ENCODE measurements around the gene TALDO1. TPM values are rescaled to one million over a fixed set of nuclear protein-coding genes. Genes with fewer than 3 reads are reported as not detected.

The TALDO1 gene
- polyA plus RNA-seq, 1 of the 3 experiments (the other 2 are of a cell fraction): 103 TPM

DNA sequence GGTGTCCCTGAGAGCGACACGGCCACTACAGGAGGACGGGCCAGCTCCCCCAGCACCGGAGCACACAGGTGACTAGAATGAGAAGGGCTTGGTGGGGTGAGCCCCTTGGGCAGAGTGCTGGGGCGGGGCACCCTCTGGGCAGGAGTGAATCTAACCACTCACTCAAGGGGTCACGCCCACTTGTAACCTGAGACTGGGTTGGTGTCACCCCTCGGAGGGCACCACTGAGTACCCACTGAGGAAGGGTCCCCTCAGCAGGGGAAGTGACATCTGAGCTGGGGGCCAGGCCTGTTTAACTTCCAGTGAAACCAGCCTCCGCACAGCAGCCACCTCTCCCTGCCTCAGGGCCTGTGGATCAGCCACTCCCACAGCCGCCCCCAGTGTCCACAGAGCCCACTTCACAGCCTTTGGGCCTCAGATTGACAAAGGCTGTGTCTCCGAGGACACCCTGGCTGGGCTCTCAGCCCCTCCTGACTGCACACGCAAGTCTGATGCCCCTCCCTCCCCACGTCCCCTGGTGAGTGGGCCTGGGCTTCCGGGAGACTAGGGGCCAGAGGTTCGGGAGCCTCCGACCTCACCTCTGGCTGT is 24.4 kb downstream of the TALDO1 start:
- no peaks in the 10 kb centered on the region for H3K9me2 ChIP-seq
- peaks cover 44% of the 10 kb centered on the region for H4K20me1 ChIP-seq (ENCODE audit: insufficient read depth)
- WGBS (ENCODE audit: low lambda C conversion rate): 94% methylated on average over 6 of the region's 15 CpGs
- CTCF ChIA-PET: interaction anchor here (1.1 to 1.6 kb wide), 2 partner anchors 12 to 43 kb away, joined by 3 to 10 read pairs; no protein-coding TSS in a partner anchor
- TF ChIP-seq FOSL2 (IDR thresholded peaks at IDR 0.05; ENCODE audit: borderline replicate concordance, low read depth) (no peak), GATA2 (CRISPR knock-in tag; IDR thresholded peaks at IDR 0.05) (no peak), YY1 (IDR thresholded peaks at IDR 0.05; ENCODE audit: low read depth) (no peak), RAD21 (IDR thresholded peaks at IDR 0.05; ENCODE audit: low read length) (no peak), TEAD4 (IDR thresholded peaks at IDR 0.05; ENCODE audit: borderline replicate concordance, insufficient read depth) (no peak), GABPA (IDR thresholded peaks at IDR 0.05; ENCODE audit: low read depth) (no peak), FOXJ3 (CRISPR knock-in tag; IDR thresholded peaks at IDR 0.05) (no peak), USF1 (IDR thresholded peaks at IDR 0.05; ENCODE audit: borderline replicate concordance, low read depth) (no peak), MAX (IDR thresholded peaks at IDR 0.05; ENCODE audit: low read depth) (no peak), EP300 (IDR thresholded peaks at IDR 0.05; ENCODE audit: borderline replicate concordance in 1 of 2, low read depth in 1 of 2, low read length in 1 of 2) (no peak), TCF12 (IDR thresholded peaks at IDR 0.05) (no peak), RFX5 (IDR thresholded peaks at IDR 0.05; ENCODE audit: low read length) (no peak)
- TF ChIP-seq, protein P1, sequence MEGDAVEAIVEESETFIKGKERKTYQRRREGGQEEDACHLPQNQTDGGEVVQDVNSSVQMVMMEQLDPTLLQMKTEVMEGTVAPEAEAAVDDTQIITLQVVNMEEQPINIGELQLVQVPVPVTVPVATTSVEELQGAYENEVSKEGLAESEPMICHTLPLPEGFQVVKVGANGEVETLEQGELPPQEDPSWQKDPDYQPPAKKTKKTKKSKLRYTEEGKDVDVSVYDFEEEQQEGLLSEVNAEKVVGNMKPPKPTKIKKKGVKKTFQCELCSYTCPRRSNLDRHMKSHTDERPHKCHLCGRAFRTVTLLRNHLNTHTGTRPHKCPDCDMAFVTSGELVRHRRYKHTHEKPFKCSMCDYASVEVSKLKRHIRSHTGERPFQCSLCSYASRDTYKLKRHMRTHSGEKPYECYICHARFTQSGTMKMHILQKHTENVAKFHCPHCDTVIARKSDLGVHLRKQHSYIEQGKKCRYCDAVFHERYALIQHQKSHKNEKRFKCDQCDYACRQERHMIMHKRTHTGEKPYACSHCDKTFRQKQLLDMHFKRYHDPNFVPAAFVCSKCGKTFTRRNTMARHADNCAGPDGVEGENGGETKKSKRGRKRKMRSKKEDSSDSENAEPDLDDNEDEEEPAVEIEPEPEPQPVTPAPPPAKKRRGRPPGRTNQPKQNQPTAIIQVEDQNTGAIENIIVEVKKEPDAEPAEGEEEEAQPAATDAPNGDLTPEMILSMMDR (IDR thresholded peaks at IDR 0.05): no peak
- POLR2A ChIA-PET: no interaction called here
- H3K79me2 ChIP-seq (ENCODE audit: insufficient read depth): peaks cover 57% of the 10 kb centered on the region
- no peaks in the 10 kb centered on the region for H3K9me3 ChIP-seq
- H3K36me3 ChIP-seq (replicated peaks in 1 of 2; ENCODE audit: control insufficient read depth in 1 of 2, insufficient read depth in 2 of 2, low read length in 1 of 2): peaks cover 3 to 50% of the 10 kb centered on the region in 2 experiments
- no peak for DNase-seq
- H3K27ac ChIP-seq (ENCODE audit: low read depth in 2 of 2, low read length in 1 of 2): no peak overlapping the region
- no peaks in the 10 kb centered on the region for H3K27me3 ChIP-seq (ENCODE audit: insufficient read depth)
- H2AFZ ChIP-seq (ENCODE audit: low read depth): no peak overlapping the region
- H3K4me3 ChIP-seq (ENCODE audit: low read depth in 2 of 2, low read length in 1 of 2): no peak overlapping the region
- no peaks in the 10 kb centered on the region for H3F3A ChIP-seq (replicated peaks; ENCODE audit: insufficient read depth)
- H3K4me1 ChIP-seq (ENCODE audit: control insufficient read depth in 1 of 2, insufficient read depth in 2 of 2, low read depth in 1 of 2, low read length in 1 of 2): peaks cover 11 to 13% of the 10 kb centered on the region in 2 experiments; a peak in 2 of 4 replicates
- no peak overlapping the region for H3K9ac ChIP-seq
- no peak overlapping the region for H3K4me2 ChIP-seq

All from SK-N-SH (cell line).